Ascending aorta (tissue), 2 donors: ENCODE results near the gene TMOD1. TPM values are rescaled to one million over a fixed set of nuclear protein-coding genes. Genes with fewer than 3 reads are reported as not detected.
A peak's percentile ranks its signal among the peaks of the same experiment; 100 is the strongest.

Source experiments
- DNase-seq, 2 donors: peaks; one replicate each; pipeline ENCODE4 v3.0.0-alpha.2; 2019; ENCODE audit warnings: low spot score in 2 of 2
- H3K27ac ChIP-seq, 2 donors: fragments of 200-600 bp; sonication (generic); one replicate each; pipeline ENCODE4 v1.5.1; 2016 to 2017; ENCODE audit warnings: mild to moderate bottlenecking in 1 of 2
- H3K27me3 ChIP-seq: fragments of 200-600 bp; sonication (generic); one replicate; pipeline ENCODE4 v1.5.1; 2017
- H3K36me3 ChIP-seq, 2 donors: fragments of 200-600 bp; sonication (generic); one replicate each; pipeline ENCODE4 v1.5.1; 2016
- H3K4me1 ChIP-seq, 2 donors: fragments of 200-600 bp; sonication (generic); one replicate each; pipeline ENCODE4 v1.5.1; 2016 to 2017; ENCODE audit warnings: mild to moderate bottlenecking in 1 of 2
- H3K4me3 ChIP-seq, 2 donors: fragments of 200-600 bp; sonication (generic); one replicate each; pipeline ENCODE4 v1.5.1; 2016 to 2017; ENCODE audit warnings: mild to moderate bottlenecking in 1 of 2
- H3K9me3 ChIP-seq, 2 donors: fragments of 200-600 bp; sonication (generic); one replicate each; pipeline ENCODE4 v1.5.1; 2016
- intact Hi-C: fragments of 100-400 bp; cut with DNase I; formaldehyde crosslinking; loops from one replicate; pipeline ENCODE4 v1.15.1; 2023
- total RNA-seq: library from RNA; depleted of rRNA; stranded (reverse); fragments of >200 nt; gene quantifications from one replicate; pipeline ENCODE4 v1.1.0, GENCODE V29; 2016
- TF ChIP-seq, protein P1 (sequence below), 3 experiments: fragments of 200-600 bp in 2 of 3; fragments of 450-650 bp in 1 of 3; sonication (generic) in 2 of 3; IDR thresholded peaks; one replicate each; pipeline ENCODE4 v1.5.1; 2016 to 2019; ENCODE audit warnings: antibody characterized with exemption in 3 of 3, mild to moderate bottlenecking in 1 of 3, moderate library complexity in 1 of 3

Gene TMOD1
- total RNA-seq, 1 donor from 2014 or later: 17.1 TPM

DNA sequence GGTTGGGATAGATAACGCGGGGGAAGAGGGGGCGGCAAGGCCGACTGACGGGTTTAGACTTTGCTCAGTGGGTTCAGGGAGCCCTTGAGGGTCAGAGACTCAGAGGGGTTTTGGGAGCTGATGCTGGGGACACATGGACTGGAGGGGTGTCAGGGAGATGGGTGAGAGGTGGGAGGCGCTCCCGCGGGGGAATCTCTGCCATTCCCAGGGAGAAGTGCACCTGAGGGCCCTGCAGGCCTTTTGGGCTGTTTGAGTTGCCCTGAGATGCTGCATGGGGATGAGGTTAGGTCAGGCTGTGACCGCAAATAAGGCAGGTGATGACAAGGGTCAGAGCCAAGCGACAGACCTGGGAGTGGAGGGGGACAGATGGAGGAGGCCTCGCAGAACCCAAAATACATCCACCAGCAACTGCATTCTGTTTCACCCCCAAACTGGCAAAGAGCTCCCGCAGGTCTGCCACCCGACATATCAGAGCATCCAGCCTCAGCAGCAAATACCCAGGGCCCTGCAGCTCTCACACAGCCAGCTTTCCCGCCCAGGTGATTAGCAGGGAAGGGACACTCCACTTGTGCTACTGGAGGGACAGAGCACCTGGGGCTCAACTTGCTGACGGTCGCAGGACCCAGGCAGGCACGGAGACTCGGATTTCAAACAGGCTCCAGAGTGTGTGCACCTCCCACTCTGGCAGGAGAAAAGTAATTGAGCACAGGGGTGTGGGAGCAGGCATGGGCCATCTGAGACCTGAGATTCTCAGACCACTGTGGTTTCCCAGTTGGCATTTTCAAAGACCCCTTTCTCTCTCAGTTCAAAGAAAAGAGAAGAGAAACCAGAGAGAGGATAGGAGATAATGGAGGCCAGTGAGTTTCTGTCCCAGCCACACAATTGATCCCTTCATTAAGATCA is 26.4 kb downstream of the TMOD1 start:
- intact Hi-C loops: loop anchor here (2.0 kb wide), 1 partner anchor 29 kb away; no protein-coding TSS in a partner anchor
- Histone ChIP-seq H3K4me3 (no peak overlapping the region), H3K27ac (peak overlapping the region; percentile 69 to 72), H3K9me3 (no peaks in the 10 kb centered on the region), H3K27me3 (no peaks in the 10 kb centered on the region), H3K36me3 (peaks cover 25 to 50% of the 10 kb centered on the region in 2 donors), H3K4me1 (peaks cover 5 to 21% of the 10 kb centered on the region in 2 donors)
- peak in 1 of 2 donors; percentile 53 for DNase-seq
- TF ChIP-seq, protein P1, sequence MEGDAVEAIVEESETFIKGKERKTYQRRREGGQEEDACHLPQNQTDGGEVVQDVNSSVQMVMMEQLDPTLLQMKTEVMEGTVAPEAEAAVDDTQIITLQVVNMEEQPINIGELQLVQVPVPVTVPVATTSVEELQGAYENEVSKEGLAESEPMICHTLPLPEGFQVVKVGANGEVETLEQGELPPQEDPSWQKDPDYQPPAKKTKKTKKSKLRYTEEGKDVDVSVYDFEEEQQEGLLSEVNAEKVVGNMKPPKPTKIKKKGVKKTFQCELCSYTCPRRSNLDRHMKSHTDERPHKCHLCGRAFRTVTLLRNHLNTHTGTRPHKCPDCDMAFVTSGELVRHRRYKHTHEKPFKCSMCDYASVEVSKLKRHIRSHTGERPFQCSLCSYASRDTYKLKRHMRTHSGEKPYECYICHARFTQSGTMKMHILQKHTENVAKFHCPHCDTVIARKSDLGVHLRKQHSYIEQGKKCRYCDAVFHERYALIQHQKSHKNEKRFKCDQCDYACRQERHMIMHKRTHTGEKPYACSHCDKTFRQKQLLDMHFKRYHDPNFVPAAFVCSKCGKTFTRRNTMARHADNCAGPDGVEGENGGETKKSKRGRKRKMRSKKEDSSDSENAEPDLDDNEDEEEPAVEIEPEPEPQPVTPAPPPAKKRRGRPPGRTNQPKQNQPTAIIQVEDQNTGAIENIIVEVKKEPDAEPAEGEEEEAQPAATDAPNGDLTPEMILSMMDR (IDR thresholded peaks at IDR 0.05): no peak

DNA sequence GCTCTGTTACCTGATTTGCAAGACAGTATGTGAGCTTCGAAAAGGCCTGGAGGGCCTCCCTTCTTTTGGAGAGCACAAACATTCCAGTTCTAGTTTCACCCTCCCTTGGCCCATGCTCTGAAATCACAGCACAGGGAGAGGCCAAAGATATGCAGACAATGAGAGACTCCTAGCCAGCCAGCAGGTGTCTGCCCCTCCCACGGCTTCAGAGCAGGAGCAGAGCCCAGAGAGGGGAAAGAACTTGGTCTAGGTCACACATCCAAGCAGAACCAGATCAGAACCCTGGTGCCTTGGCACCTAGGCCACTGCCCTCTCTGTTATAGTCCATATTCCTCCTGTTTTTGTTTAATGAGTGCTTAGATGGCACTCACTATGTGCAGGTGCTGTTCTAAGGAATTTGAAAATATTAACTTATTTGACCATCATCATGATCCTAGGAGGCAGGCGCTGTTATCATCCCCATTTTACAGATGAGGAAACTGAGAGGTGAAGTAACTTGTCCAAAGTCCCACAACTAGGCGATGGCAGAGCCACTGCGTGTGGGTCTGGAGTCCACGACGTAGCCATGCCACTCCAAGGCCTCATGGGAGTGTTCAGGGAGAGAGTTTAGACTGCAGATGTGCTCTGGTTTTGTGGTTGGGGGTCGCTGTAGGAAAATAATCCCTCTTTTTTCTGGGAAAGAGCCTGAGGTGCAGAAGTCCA is 27.2 kb downstream of the TMOD1 start:
- DNase-seq: peak in 1 of 2 donors; percentile 60
- intact Hi-C loops: loop anchor here (2.0 kb wide), 1 partner anchor 28 kb away; no protein-coding TSS in a partner anchor
- Histone ChIP-seq H3K27me3 (no peaks in the 10 kb centered on the region), H3K4me1 (peaks cover 5 to 20% of the 10 kb centered on the region in 2 donors), H3K4me3 (no peak overlapping the region), H3K9me3 (no peaks in the 10 kb centered on the region), H3K27ac (peak overlapping the region; percentile 69 to 72), H3K36me3 (peaks cover 28 to 58% of the 10 kb centered on the region in 2 donors)
- TF ChIP-seq, protein P1 (IDR thresholded peaks at IDR 0.05): no peak

DNA sequence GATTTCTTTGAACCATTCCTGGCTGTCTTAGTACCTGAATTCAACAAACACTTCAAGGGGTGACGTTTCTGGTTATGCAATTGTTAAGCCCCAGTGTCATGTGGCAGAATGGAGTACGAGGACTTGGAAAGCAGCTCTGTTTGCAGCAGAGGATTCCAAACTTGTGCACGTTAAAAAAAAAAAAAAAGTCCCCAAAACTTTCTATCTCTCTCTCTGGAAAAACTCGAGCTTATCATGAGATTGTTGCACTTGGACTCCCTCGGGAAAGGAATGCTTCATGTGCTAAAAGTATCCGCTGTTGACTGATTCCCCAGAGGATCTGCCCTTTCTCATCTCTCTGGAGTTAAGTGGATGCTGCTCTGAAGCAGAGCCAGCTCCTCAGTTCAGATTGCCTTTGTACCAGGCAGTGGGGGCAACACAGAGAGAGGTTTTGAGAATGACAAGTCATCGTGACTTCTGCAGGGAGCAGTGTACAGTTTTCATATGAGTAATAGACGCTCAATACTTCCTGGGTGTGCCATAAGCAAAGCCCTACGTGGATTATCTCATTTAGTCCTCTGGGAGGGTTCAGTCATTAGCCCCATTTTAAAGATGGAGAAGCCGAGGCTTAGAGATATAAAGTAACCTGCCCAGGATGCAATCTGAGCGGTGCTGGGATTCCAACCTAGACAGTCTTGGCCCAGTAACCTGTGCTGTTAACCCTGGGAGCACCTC is 28.1 kb downstream of the TMOD1 start:
- Histone ChIP-seq H3K36me3 (peaks cover 31 to 66% of the 10 kb centered on the region in 2 donors), H3K27me3 (no peaks in the 10 kb centered on the region), H3K4me1 (peaks cover 5 to 20% of the 10 kb centered on the region in 2 donors), H3K4me3 (no peak overlapping the region), H3K9me3 (no peaks in the 10 kb centered on the region), H3K27ac (peak overlapping the region; percentile 69 to 72)
- DNase-seq: peak in 1 of 2 donors; percentile 70
- intact Hi-C loops: loop anchor here (2.0 kb wide), 1 partner anchor 27 kb away; no protein-coding TSS in a partner anchor
- TF ChIP-seq, protein P1 (IDR thresholded peaks at IDR 0.05): no peak

DNA sequence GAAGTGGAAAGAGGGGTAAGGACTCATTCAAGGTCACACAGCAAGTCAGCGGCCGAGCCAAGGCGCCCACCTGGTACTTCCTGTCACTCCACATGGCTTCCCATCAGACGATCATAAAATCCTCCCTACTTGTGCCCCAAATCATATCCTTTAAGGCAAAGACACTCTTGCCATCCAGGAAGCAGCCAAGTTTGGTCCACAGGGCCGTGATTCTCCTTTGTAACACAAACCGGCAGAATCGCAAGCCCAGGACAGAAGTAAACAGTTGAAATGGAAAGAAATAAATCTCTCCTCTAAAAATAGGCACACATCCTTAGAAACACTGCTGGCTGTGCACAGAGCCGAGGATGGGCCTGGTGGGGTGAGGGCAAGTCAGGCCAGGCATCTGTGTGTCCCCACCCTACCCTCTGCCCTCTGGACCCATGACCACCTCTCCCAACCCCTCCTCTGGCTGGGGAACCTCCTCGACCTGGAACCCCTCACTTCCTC is 30.5 kb downstream of the TMOD1 start:
- H3K4me1 ChIP-seq: peaks cover 5 to 26% of the 10 kb centered on the region in 2 donors
- DNase-seq: peak in 1 of 2 donors; percentile 49
- H3K27me3 ChIP-seq: no peaks in the 10 kb centered on the region
- intact Hi-C loops: no loop called here
- H3K4me3 ChIP-seq: no peak overlapping the region
- H3K36me3 ChIP-seq: peaks cover 25 to 48% of the 10 kb centered on the region in 2 donors
- TF ChIP-seq, protein P1 (IDR thresholded peaks at IDR 0.05): no peak
- peak overlapping the region in 1 of 2 donors; percentile 26 for H3K27ac ChIP-seq
- H3K9me3 ChIP-seq: no peaks in the 10 kb centered on the region

DNA sequence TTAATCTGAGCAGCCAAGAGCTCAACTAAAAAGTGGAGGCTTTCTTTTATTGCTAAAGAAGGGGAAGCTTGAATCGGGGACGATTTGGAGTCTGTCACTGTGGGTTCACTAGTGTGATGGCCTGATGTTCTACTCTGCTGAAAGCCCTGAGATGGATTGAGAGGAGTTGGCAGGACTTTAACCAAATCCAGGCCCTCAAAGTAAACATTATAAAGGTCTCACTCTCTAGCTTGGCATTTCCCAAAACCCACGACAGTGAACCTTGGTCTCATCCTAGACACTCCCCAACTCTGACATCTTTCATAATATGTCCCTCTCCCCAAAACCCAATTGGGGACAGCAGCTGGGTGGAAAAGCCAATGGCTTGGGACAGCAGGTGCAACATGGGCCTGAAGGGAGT is 32.7 kb downstream of the TMOD1 start:
- Histone ChIP-seq H3K4me1 (peaks cover 1 to 23% of the 10 kb centered on the region in 2 donors), H3K4me3 (no peak overlapping the region), H3K9me3 (no peaks in the 10 kb centered on the region), H3K36me3 (peaks cover 13 to 37% of the 10 kb centered on the region in 2 donors), H3K27ac (no peak overlapping the region), H3K27me3 (no peaks in the 10 kb centered on the region)
- DNase-seq: no peak
- intact Hi-C loops: no loop called here
- TF ChIP-seq, protein P1 (IDR thresholded peaks at IDR 0.05): no peak
